Measurements from ENCODE around the gene L1TD1.
"Not testable (repeated sequence)": the region's sequence is repeated elsewhere in the genome, so short reads cannot be mapped to it uniquely, and the experiment has no call there.

The L1TD1 gene, protein sequence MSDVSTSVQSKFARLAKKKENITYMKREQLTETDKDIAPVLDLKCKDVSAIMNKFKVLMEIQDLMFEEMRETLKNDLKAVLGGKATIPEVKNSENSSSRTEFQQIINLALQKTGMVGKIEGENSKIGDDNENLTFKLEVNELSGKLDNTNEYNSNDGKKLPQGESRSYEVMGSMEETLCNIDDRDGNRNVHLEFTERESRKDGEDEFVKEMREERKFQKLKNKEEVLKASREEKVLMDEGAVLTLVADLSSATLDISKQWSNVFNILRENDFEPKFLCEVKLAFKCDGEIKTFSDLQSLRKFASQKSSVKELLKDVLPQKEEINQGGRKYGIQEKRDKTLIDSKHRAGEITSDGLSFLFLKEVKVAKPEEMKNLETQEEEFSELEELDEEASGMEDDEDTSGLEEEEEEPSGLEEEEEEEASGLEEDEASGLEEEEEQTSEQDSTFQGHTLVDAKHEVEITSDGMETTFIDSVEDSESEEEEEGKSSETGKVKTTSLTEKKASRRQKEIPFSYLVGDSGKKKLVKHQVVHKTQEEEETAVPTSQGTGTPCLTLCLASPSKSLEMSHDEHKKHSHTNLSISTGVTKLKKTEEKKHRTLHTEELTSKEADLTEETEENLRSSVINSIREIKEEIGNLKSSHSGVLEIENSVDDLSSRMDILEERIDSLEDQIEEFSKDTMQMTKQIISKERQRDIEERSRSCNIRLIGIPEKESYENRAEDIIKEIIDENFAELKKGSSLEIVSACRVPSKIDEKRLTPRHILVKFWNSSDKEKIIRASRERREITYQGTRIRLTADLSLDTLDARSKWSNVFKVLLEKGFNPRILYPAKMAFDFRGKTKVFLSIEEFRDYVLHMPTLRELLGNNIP

GRCh38 chr1:62194651-62195544 lies at the start of gene L1TD1:
TSS of gene L1TD1 (plus strand) at chr1:62194849. CDS start at chr1:62206629, 11,780 bp downstream.
- no peak for DNase-seq (ENCODE audit: low spot score)

GRCh38 chr1:62159940-62160348 lies 34.7 kb upstream of the L1TD1 start:
- no peak for DNase-seq (ENCODE audit: low spot score)

GRCh38 chr1:62161711-62162110 lies 32.9 kb upstream of the L1TD1 start:
- DNase-seq (ENCODE audit: low spot score) = no peak

- not testable (repeated sequence) for DNase-seq (ENCODE audit: low spot score)
Observed at GRCh38 chr1:62170380-62170779, 24.3 kb upstream of the L1TD1 start.

GRCh38 chr1:62175568-62176179 lies 19.0 kb upstream of the L1TD1 start:
- DNase-seq (ENCODE audit: low spot score) = no peak

- no peak for DNase-seq (ENCODE audit: low spot score)
Observed at GRCh38 chr1:62176597-62177312, 17.9 kb upstream of the L1TD1 start.

DNA sequence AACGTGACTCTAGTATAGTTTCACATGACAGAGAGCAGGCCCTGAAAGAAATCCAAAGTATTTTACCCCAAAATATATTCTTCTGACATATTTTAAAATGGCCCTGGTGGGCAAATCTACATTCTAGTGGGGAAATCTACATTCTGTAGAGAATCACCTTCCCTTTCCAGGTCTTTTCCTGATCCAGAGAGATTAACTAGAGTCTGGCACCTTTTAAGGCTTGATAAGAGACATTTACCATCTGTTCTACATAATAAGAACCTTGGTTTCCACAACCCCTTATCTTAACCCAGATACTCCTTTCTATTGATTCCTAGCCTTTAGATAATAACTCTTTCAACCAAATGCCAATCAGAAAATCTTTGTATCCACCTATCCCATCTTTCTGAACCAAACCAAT lies 17.0 kb upstream of the L1TD1 start:
- no peak for DNase-seq (ENCODE audit: low spot score)

- no peak for DNase-seq (ENCODE audit: low spot score)
Observed at GRCh38 chr1:62178372-62178771, 16.3 kb upstream of the L1TD1 start.

GRCh38 chr1:62180054-62180453 lies 14.6 kb upstream of the L1TD1 start:
- DNase-seq (ENCODE audit: low spot score) = not testable (repeated sequence)

GRCh38 chr1:62180639-62181038 lies 14.0 kb upstream of the L1TD1 start:
- no peak for DNase-seq (ENCODE audit: low spot score)

DNA sequence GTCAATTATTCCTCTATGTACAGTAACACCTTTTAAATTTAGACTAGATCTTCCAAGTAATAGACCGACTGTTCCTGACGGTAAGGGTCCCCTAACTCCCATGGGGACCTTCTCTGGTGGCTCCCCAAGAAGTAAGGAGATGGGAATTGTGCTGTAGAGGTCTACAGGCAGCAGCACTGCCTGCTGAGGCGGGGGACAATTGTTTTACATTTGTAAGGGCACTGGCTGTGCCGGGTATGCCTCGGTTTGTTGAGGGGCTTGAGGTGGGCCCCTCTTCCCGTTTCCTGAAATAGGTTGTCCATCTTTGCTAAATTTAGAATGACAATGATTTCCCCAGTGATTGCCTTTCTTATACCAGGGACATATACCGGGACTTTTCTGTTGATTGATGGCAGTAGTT lies 13.1 kb upstream of the L1TD1 start:
- DNase-seq (ENCODE audit: low spot score) = no peak

- not testable (repeated sequence) for DNase-seq (ENCODE audit: low spot score)
Observed at GRCh38 chr1:62182157-62182556, 12.5 kb upstream of the L1TD1 start.

- DNase-seq (ENCODE audit: low spot score) = not testable (repeated sequence)
Observed at GRCh38 chr1:62183164-62184020, 11.3 kb upstream of the L1TD1 start.

GRCh38 chr1:62184336-62184735 lies 10.3 kb upstream of the L1TD1 start:
- no peak for DNase-seq (ENCODE audit: low spot score)

- not testable (repeated sequence) for DNase-seq (ENCODE audit: low spot score)
Observed at GRCh38 chr1:62185233-62185632, 9.4 kb upstream of the L1TD1 start.

- no peak for DNase-seq (ENCODE audit: low spot score)
Observed at GRCh38 chr1:62185677-62186076, 9.0 kb upstream of the L1TD1 start.

GRCh38 chr1:62187548-62187947 lies 7.1 kb upstream of the L1TD1 start:
- no peak for DNase-seq (ENCODE audit: low spot score)

- DNase-seq (ENCODE audit: low spot score) = no peak
Observed at GRCh38 chr1:62188111-62188510, 6.5 kb upstream of the L1TD1 start.

- no peak for DNase-seq (ENCODE audit: low spot score)
Observed at GRCh38 chr1:62196086-62196690, 1.5 kb downstream of the L1TD1 start.

Measured in HuH-7 (cell line).